HL-60 (cell line): ENCODE results near the gene RHBDF2.

Experiments
- DNase-seq, 2 experiments: peaks; one replicate each; pipeline ENCODE4 v3.0.0-alpha.2; 2010 to 2020; ENCODE audit warnings: low read depth in 1 of 2, low spot score in 1 of 2
- H3K27ac ChIP-seq: fragments of 250-450 bp; sonication (Bioruptor Pico); replicated peaks from 2 replicates; pipeline ENCODE4 v1.5.1; 2020; ENCODE audit warnings: mild to moderate bottlenecking, moderate library complexity
- H3K27me3 ChIP-seq: fragments of 250-450 bp; sonication (Bioruptor Pico); 2 replicates; pipeline ENCODE4 v1.5.1; 2021; ENCODE audit warnings: mild to moderate bottlenecking, moderate library complexity; ENCODE audit not compliant: insufficient read depth, poor library complexity, severe bottlenecking
- H3K4me3 ChIP-seq: replicated peaks from 2 replicates; pipeline ENCODE4 v1.5.1; 2011; ENCODE audit warnings: mild to moderate bottlenecking, control low read depth, low read length; ENCODE audit not compliant: insufficient read depth
- CTCF ChIP-seq: IDR thresholded peaks from one replicate; pipeline ENCODE4 v1.5.1; 2011; ENCODE audit warnings: low read length, control low read depth, inconsistent platforms; ENCODE audit not compliant: insufficient read depth
- GABPA ChIP-seq: IDR thresholded peaks from 2 replicates; pipeline ENCODE4 v1.6.1; 2012; ENCODE audit warnings: low read depth
- POLR2AphosphoS5 ChIP-seq: IDR thresholded peaks from 2 replicates; pipeline ENCODE4 v1.6.1; 2012; ENCODE audit warnings: low read depth
- REST ChIP-seq: IDR thresholded peaks from 2 replicates; pipeline ENCODE4 v1.6.1; 2012; ENCODE audit warnings: low read depth; ENCODE audit not compliant: insufficient replicate concordance
- SPI1 ChIP-seq: IDR thresholded peaks from 2 replicates; pipeline ENCODE4 v1.6.1; 2012; ENCODE audit warnings: low read depth, mild to moderate bottlenecking, borderline replicate concordance

Gene RHBDF2

DNA sequence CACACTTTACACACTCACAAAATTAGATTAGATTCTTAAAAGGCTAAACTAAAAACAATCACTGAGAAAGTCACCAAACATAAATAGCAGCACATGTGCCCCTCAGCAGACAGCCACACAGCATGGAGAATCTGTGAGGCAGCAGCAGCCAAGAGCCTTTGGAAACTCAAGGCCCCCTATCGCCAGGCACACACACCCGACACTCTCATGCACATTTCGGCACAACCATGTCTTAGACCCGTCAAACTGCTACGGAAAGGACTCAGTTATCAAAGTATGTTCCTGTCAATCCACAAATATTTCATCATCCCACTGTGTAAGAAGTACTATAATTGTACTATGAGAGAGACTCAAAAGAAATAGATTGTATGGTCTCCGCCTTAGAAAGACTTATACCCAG lies 69.2 kb downstream of the RHBDF2 start:
- no peak for DNase-seq
- Histone ChIP-seq H3K27ac (no peak overlapping the region), H3K4me3 (no peak overlapping the region), H3K27me3 (no peaks in the 10 kb centered on the region)
- TF ChIP-seq REST (no peak), GABPA (no peak), SPI1 (no peak), POLR2AphosphoS5 (no peak), CTCF (no peak)

GRCh38 chr17:76431509-76431908 lies 69.7 kb downstream of the RHBDF2 start:
- TF ChIP-seq POLR2AphosphoS5, result no peak
- no peak for TF ChIP-seq REST
- no peak for TF ChIP-seq GABPA
- no peak for TF ChIP-seq SPI1
- no peak for TF ChIP-seq CTCF
- no peak overlapping the region for H3K4me3 ChIP-seq
- H3K27ac ChIP-seq, result no peak overlapping the region
- no peak for DNase-seq
- no peaks in the 10 kb centered on the region for H3K27me3 ChIP-seq

DNA sequence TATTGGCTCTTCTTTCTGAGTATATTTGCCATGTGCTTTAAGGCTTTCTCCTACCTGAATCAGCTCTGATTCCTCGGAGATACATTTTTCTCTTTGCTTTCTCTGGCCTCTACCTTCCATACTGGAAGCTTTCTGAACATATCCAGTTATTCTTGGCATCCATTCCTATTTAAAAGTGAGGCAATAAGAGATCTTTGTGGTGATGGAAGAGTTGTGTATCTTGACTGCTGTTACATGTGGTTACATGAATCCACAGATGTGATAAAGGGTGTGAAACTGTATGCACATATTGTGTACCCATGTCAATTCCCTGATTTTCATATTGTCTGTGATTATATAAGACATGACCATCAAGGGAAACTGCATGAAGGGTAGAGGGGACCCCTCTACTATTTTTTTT lies 72.7 kb downstream of the RHBDF2 start:
- no peak overlapping the region for H3K4me3 ChIP-seq
- TF ChIP-seq POLR2AphosphoS5, result no peak
- TF ChIP-seq GABPA, result no peak
- no peak for TF ChIP-seq REST
- TF ChIP-seq CTCF, result no peak
- H3K27ac ChIP-seq, result no peak overlapping the region
- DNase-seq, result no peak
- H3K27me3 ChIP-seq, result no peaks in the 10 kb centered on the region
